ENCODE data around the gene UCK1. TPM values are rescaled to one million over a fixed set of nuclear protein-coding genes. Genes with fewer than 3 reads are reported as not detected.
A peak's percentile ranks its signal among the peaks of the same experiment; 100 is the strongest.

UCK1 gene
- polyA plus RNA-seq, 3 donors: 15.9 to 19.9 (median 16.3) TPM

- Histone ChIP-seq H3K4me1 (ENCODE audit: control insufficient read depth in 1 of 2, insufficient read depth in 2 of 2, low read length in 2 of 2) (no peaks in the 10 kb centered on the region), H3K27me3 (ENCODE audit: control insufficient read depth in 2 of 2, insufficient read depth in 2 of 2, low read length in 2 of 2) (peaks cover 5 to 16% of the 10 kb centered on the region in 2 donors), H2AFZ (ENCODE audit: insufficient read depth, low read depth, low read length, poor library complexity, severe bottlenecking) (no peak overlapping the region), H3K4me3 (replicated peaks in 1 of 3; ENCODE audit: low read depth in 2 of 3, low read length in 3 of 3) (no peak overlapping the region), H4K20me1 (ENCODE audit: insufficient read depth, low read length) (no peaks in the 10 kb centered on the region), H3K79me2 (ENCODE audit: insufficient read depth, low read length) (no peaks in the 10 kb centered on the region), H3K9me3 (replicated peaks in 1 of 2; ENCODE audit: control insufficient read depth in 1 of 2, insufficient read depth in 1 of 2, low read length in 2 of 2) (peaks cover 5 to 7% of the 10 kb centered on the region in 2 donors), H3K27ac (ENCODE audit: low read depth in 1 of 2, low read length in 2 of 2) (no peak overlapping the region), H3K9ac (ENCODE audit: insufficient read depth, low read length, poor library complexity, severe bottlenecking) (no peak overlapping the region), H3K36me3 (replicated peaks in 1 of 2; ENCODE audit: control insufficient read depth in 1 of 2, insufficient read depth in 2 of 2, low read length in 2 of 2) (no peaks in the 10 kb centered on the region), H3K4me2 (replicated peaks; ENCODE audit: extremely low read depth, low read length, poor library complexity, severe bottlenecking) (no peak overlapping the region)
- peak in 1 of 3 donors; percentile 4 for DNase-seq
- H3K9me3 Mint-ChIP-seq: peaks cover 5 to 30% (median 17%) of the 10 kb centered on the region in 7 donors
- H3K27me3 Mint-ChIP-seq (ENCODE audit: low read depth in 3 of 3): peaks cover 19 to 27% (median 21%) of the 10 kb centered on the region in 3 donors
- H3K27ac Mint-ChIP-seq: no peak overlapping the region
- no peaks in the 10 kb centered on the region for H3K36me3 Mint-ChIP-seq
- no peak overlapping the region for H3K4me3 Mint-ChIP-seq
- intact Hi-C loops (cut with micrococcal nuclease): no loop called here
- WGBS (ENCODE audit: insufficient coverage): 100% methylated on average over 1 of the region's 1 CpG
- TF ChIP-seq, protein P1, sequence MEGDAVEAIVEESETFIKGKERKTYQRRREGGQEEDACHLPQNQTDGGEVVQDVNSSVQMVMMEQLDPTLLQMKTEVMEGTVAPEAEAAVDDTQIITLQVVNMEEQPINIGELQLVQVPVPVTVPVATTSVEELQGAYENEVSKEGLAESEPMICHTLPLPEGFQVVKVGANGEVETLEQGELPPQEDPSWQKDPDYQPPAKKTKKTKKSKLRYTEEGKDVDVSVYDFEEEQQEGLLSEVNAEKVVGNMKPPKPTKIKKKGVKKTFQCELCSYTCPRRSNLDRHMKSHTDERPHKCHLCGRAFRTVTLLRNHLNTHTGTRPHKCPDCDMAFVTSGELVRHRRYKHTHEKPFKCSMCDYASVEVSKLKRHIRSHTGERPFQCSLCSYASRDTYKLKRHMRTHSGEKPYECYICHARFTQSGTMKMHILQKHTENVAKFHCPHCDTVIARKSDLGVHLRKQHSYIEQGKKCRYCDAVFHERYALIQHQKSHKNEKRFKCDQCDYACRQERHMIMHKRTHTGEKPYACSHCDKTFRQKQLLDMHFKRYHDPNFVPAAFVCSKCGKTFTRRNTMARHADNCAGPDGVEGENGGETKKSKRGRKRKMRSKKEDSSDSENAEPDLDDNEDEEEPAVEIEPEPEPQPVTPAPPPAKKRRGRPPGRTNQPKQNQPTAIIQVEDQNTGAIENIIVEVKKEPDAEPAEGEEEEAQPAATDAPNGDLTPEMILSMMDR (IDR thresholded peaks at IDR 0.05): no peak
- H3K4me1 Mint-ChIP-seq: peaks cover 1% of the 10 kb centered on the region
Measured at GRCh38 chr9:131559421-131560000, 28.4 kb upstream of the UCK1 start.

GRCh38 chr9:131557855-131558548, 26.9 kb upstream of the UCK1 start:
- no peaks in the 10 kb centered on the region for H4K20me1 ChIP-seq (ENCODE audit: insufficient read depth, low read length)
- peaks cover 5 to 26% (median 17%) of the 10 kb centered on the region in 7 donors for H3K9me3 Mint-ChIP-seq
- H3K9ac ChIP-seq (ENCODE audit: insufficient read depth, low read length, poor library complexity, severe bottlenecking): no peak overlapping the region
- no peak overlapping the region for H2AFZ ChIP-seq (ENCODE audit: insufficient read depth, low read depth, low read length, poor library complexity, severe bottlenecking)
- no peak overlapping the region for H3K27ac Mint-ChIP-seq
- H3K27ac ChIP-seq (ENCODE audit: low read depth in 1 of 2, low read length in 2 of 2): no peak overlapping the region
- H3K36me3 ChIP-seq (replicated peaks in 1 of 2; ENCODE audit: control insufficient read depth in 1 of 2, insufficient read depth in 2 of 2, low read length in 2 of 2): no peaks in the 10 kb centered on the region
- no peak overlapping the region for H3K4me2 ChIP-seq (replicated peaks; ENCODE audit: extremely low read depth, low read length, poor library complexity, severe bottlenecking)
- peaks cover 3% of the 10 kb centered on the region for H3K4me1 Mint-ChIP-seq
- no peaks in the 10 kb centered on the region for H3K79me2 ChIP-seq (ENCODE audit: insufficient read depth, low read length)
- no peak overlapping the region for H3K4me3 Mint-ChIP-seq
- no peak for DNase-seq
- no peaks in the 10 kb centered on the region for H3K4me1 ChIP-seq (ENCODE audit: control insufficient read depth in 1 of 2, insufficient read depth in 2 of 2, low read length in 2 of 2)
- no peaks in the 10 kb centered on the region for H3K36me3 Mint-ChIP-seq
- H3K4me3 ChIP-seq (replicated peaks in 1 of 3; ENCODE audit: low read depth in 2 of 3, low read length in 3 of 3): no peak overlapping the region
- WGBS (ENCODE audit: insufficient coverage): 96% methylated on average over 25 of the region's 25 CpGs
- H3K9me3 ChIP-seq (replicated peaks in 1 of 2; ENCODE audit: control insufficient read depth in 1 of 2, insufficient read depth in 1 of 2, low read length in 2 of 2): peaks cover 7 to 14% of the 10 kb centered on the region in 2 donors
- TF ChIP-seq, protein P1 (IDR thresholded peaks at IDR 0.05): no peak
- intact Hi-C loops (cut with micrococcal nuclease): no loop called here
- H3K27me3 Mint-ChIP-seq (ENCODE audit: low read depth in 3 of 3): peaks cover 32 to 41% (median 35%) of the 10 kb centered on the region in 3 donors
- H3K27me3 ChIP-seq (ENCODE audit: control insufficient read depth in 2 of 2, insufficient read depth in 2 of 2, low read length in 2 of 2): peaks cover 11 to 30% of the 10 kb centered on the region in 2 donors

Data from CD14-positive monocyte (primary cell).